Measurements from ENCODE around the gene AGAP1.

Gene AGAP1

DNA sequence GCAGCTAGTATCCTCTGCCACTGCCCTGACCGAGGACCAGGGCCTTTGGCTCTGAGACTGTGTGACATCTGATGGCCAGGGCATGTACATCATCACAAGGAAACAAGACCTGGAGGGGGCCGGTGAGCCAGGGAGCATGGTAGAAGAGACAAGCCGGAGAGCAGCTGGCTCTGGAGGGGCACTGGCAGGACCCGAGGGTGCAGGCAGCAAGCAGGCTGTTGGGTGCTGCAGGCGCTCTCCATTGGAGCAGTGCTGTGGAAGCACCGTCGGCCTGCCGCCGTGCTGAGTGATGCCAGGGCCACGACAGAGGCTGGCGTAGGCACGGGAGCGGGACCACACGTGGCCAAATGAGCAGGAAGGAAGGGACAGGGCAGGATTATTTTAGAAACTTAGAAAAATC is 339.1 kb downstream of the AGAP1 start:
- TF ChIP-seq POLR2AphosphoS5 (IDR thresholded peaks at IDR 0.05; ENCODE audit: low read depth, low read length) (no peak), TAF1 (IDR thresholded peaks at IDR 0.05; ENCODE audit: borderline replicate concordance, low read depth, low read length) (no peak), POLR2A (IDR thresholded peaks at IDR 0.05; ENCODE audit: low read depth, low read length) (no peak)
- DNase-seq (ENCODE audit: insufficient read length) (no peak), FAIRE-seq (no peak)

DNA sequence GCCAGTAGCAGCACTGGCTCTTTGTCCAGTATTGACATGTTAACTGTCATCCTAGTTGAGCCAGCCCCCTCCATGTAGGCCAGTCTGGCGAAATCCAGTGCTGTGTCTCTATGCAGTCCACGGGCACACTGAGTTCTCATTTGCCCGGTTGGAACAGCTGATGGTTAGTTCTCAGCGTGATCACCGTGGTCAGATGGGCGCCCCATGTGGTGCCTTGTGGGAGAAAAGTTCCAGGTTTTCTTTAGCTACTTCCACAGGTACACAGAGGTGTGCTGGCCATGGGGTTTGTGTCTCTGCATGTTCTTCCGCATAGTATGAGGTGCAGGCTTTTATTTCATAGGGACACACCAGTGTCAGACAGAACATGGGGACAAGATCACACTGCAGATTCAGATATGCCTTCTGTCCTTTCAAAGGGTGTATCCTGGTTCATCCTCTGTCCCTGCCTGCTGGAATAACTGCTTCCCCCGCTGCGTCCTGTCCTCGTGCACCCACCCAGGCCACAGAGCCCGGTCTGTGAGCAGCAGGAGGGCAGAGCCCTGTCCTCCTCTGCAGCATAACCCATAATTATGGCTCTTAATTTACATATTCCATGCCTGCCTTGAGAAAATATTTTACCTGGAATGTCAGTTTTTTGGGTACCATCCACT is 340.3 kb downstream of the AGAP1 start:
- DNase-seq (ENCODE audit: insufficient read length) (no peak), FAIRE-seq (no peak)
- no peak for TF ChIP-seq POLR2A (IDR thresholded peaks at IDR 0.05; ENCODE audit: low read depth, low read length)
- no peak for TF ChIP-seq POLR2AphosphoS5 (IDR thresholded peaks at IDR 0.05; ENCODE audit: low read depth, low read length)
- TF ChIP-seq TAF1 (IDR thresholded peaks at IDR 0.05; ENCODE audit: borderline replicate concordance, low read depth, low read length), result no peak

DNA sequence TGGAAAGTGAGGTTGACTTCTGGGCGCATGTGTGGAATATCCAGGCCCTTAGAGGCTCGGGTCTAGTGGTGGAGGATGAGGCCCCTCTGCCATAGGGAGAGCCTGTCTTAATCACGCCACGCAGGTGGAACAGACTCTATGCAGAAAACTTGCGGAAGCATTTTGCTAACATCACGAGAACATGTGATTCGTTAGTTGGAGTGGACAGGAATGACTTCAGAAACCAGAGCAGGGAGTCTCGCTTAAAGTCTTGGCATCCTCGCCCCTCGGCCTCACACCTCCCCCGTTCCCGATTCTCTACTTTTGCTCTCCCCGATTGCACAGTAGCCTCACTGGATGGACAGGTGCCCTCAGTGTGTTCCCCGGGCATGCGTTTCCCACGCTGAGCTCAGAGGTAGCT is 340.9 kb downstream of the AGAP1 start:
- DNase-seq (ENCODE audit: insufficient read length) (no peak), FAIRE-seq (no peak)
- no peak for TF ChIP-seq POLR2AphosphoS5 (IDR thresholded peaks at IDR 0.05; ENCODE audit: low read depth, low read length)
- TF ChIP-seq TAF1 (IDR thresholded peaks at IDR 0.05; ENCODE audit: borderline replicate concordance, low read depth, low read length), result no peak
- TF ChIP-seq POLR2A (IDR thresholded peaks at IDR 0.05; ENCODE audit: low read depth, low read length), result no peak

DNA sequence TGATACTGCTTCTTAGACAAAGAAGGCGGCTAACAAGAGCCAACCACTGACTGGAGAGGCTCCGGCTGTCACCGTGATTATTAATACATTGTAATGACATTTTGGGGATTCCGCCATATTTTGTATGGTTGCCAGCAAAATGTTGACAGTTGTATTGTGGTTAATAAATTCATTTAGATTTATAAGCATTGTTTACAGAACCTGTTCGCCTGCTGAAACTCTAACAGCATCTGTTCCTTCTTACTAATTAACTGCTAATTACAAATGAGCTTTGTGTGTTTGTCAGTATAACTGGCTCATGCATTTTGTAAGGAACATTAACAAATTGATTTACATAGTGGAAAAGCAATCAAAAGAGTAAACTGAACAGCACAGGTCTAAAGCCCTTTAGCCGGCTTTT is 342.0 kb downstream of the AGAP1 start:
- TF ChIP-seq POLR2AphosphoS5 (IDR thresholded peaks at IDR 0.05; ENCODE audit: low read depth, low read length) (no peak), POLR2A (IDR thresholded peaks at IDR 0.05; ENCODE audit: low read depth, low read length) (no peak)
- no peak for FAIRE-seq
- DNase-seq (ENCODE audit: insufficient read length), result no peak

DNA sequence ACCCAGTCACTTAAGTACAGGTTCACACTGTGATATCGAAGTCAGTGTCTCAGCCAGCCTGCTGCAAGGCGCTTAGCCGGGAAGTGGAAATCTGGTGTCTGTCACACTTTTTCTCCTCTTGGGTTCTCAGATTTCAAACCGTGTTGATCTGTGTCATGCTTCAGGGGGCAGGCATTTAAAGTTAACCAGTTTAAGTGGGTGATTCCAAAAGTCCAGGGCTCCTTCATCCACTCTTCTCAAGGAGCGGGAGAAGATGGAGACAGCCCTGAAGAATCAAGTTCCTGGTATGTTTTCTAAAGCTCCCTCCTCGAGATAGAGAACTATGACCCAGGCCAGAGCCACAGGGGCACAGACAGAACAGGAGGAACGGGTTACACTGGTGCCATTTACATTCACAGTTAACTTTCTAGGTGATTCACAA is 342.7 kb downstream of the AGAP1 start:
- no peak for TF ChIP-seq POLR2AphosphoS5 (IDR thresholded peaks at IDR 0.05; ENCODE audit: low read depth, low read length)
- TF ChIP-seq POLR2A (IDR thresholded peaks at IDR 0.05; ENCODE audit: low read depth, low read length), result no peak
- DNase-seq (ENCODE audit: insufficient read length) (no peak), FAIRE-seq (no peak)

DNA sequence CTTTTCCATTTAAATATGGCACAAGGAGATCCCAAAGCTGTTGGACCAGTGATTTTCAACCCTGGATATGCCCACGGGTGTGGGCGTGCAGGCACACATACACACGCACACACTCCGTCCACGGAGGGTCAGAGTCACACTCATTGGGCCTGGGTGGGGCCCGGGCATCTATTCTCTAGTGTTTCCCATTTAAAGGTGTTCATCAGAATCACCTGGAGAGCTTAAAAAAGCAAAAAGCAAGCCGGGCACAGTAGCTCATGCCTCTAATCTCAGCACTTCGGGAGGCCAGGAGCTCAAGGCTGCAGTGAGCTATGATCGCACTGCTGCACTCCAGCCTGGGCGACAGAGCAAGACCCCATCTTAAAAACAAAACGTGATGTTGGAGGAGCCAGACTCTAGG is 345.4 kb downstream of the AGAP1 start:
- no peak for FAIRE-seq
- no peak for DNase-seq (ENCODE audit: insufficient read length)

DNA sequence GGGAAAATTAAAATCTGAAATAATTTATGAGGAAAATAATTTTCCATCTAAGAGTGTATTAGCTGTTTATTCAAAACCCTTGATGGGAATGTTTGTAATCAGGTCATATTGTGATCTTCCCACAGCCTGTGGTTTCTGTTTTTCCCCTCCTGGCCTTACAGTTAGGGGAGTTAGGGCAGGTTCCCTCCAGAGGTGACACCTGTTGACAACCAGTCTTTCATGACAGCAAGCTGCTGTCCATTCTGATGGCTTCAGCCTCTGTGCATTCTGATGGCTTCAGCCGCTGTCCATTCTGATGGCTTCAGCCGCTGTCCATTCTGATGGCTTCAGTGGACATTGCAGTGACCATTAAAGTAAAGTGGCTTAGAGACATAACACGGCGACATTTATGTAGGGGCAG is 346.1 kb downstream of the AGAP1 start:
- FAIRE-seq (no peak), DNase-seq (ENCODE audit: insufficient read length) (no peak)
- TF ChIP-seq POLR2A (IDR thresholded peaks at IDR 0.05; ENCODE audit: low read depth, low read length), result no peak

More for the DNA sequence above, 345.4 kb downstream of the AGAP1 start:
- TF ChIP-seq POLR2AphosphoS5 (IDR thresholded peaks at IDR 0.05; ENCODE audit: low read depth, low read length), result no peak
- TF ChIP-seq TAF1 (IDR thresholded peaks at IDR 0.05; ENCODE audit: borderline replicate concordance, low read depth, low read length), result no peak
- TF ChIP-seq POLR2A (IDR thresholded peaks at IDR 0.05; ENCODE audit: low read depth, low read length), result no peak

DNA sequence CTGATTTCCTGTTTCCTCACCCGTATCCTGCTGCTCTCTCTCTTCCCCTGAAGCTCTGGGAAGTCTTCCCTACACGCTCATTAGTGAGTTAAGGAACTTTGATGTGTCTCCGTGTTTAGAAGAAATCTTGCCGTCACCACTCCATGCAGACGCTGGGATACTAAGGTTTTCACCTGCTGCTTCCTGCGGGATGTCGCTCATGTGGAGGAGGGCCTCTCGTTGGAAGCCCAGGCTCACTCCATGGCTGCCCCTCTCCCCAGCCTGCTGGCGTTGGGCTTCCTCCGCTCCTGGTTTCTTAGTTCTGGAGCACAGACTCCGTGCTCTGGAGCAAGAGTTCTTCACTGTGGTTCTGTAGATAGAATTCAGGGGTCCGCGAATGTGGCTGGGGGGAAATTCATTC is 348.0 kb downstream of the AGAP1 start:
- no peak for FAIRE-seq
- DNase-seq (ENCODE audit: insufficient read length), result no peak
- TF ChIP-seq POLR2A (IDR thresholded peaks at IDR 0.05; ENCODE audit: low read depth, low read length) (no peak), TAF1 (IDR thresholded peaks at IDR 0.05; ENCODE audit: borderline replicate concordance, low read depth, low read length) (no peak), POLR2AphosphoS5 (IDR thresholded peaks at IDR 0.05; ENCODE audit: low read depth, low read length) (no peak)

DNA sequence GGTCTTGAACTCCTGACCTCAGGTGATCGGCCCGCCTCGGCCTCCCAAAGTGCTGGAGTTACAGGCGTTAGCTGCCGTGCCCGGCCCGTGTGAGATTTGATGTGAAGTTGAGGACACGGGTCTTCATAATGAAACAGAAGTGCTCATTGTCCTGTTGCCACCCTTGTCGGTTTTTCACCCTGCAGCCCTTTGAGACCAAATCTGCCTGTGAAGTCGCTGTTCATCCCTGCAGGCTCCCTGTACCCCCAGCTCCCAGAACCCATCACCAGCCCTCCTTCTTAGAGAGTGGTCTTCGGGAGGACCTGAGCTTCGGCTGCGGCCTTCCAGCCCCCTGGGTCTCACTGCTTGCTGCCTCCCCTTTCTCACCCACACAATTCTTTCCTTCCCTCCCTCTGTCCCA is 349.1 kb downstream of the AGAP1 start:
- TF ChIP-seq TAF1 (IDR thresholded peaks at IDR 0.05; ENCODE audit: borderline replicate concordance, low read depth, low read length) (no peak), POLR2AphosphoS5 (IDR thresholded peaks at IDR 0.05; ENCODE audit: low read depth, low read length) (no peak), POLR2A (IDR thresholded peaks at IDR 0.05; ENCODE audit: low read depth, low read length) (no peak)
- DNase-seq (ENCODE audit: insufficient read length) (no peak), FAIRE-seq (no peak)

DNA sequence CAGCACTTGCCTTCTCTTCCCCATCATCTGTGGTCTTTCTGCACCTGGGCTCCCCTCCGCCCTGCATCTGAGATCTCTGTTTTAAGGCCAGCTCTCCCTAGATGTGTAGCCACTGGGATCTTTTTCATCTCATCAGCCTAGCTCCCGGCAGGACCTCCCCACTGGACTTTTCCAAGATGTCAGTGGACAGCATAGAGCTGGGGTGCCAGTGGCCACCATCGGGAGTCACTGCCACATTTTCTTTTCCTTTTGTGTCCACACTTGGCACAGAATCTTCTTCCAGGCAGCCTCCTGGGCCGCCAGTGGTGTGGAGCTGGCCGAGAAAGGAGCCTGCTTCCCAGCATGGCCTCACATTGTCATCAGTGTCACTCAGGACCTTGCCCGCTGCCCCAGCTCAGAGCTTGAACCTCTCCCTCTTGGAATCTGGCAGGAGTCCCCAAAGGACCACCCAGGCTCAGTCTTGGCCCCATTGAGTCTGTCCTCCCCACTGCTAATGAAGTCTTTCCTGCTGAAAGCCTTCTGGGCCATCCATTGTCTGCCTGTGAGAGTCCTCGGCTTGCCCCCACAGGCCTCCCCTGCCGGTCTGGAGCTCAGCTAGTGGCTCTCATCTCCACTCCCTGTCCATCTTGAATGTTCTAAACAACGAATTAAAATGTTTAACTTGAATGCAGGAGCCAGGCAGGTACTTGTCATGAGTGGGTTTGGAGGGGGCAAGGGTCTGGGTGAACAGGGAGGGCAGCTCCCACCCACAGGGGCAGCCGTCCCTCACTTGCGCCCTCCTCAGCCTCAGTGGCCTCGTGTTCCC is 349.9 kb downstream of the AGAP1 start:
- no peak for DNase-seq (ENCODE audit: insufficient read length)
- no peak for TF ChIP-seq POLR2A (IDR thresholded peaks at IDR 0.05; ENCODE audit: low read depth, low read length)
- no peak for TF ChIP-seq TAF1 (IDR thresholded peaks at IDR 0.05; ENCODE audit: borderline replicate concordance, low read depth, low read length)
- no peak for FAIRE-seq

DNA sequence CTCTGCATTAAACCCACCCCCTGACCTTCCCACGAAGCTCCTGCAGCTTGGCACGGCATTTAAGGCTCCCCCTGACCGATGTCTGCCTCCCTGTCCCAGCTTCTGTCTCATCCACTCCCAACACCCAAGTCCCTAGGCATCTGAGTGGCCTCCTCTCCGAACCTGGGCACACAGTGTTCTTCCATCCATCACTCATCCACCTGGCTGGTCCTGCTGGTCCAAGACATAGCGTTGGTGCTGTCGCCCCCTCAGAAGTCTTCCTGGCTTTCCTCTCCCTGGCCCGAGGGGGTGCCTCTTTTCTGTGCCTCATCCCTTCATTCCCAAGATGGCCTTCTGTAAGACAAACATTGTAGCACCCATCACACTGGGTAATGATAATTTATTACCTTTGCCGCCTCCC is 350.7 kb downstream of the AGAP1 start:
- no peak for TF ChIP-seq POLR2A (IDR thresholded peaks at IDR 0.05; ENCODE audit: low read depth, low read length)
- no peak for DNase-seq (ENCODE audit: insufficient read length)
- FAIRE-seq, result no peak

DNA sequence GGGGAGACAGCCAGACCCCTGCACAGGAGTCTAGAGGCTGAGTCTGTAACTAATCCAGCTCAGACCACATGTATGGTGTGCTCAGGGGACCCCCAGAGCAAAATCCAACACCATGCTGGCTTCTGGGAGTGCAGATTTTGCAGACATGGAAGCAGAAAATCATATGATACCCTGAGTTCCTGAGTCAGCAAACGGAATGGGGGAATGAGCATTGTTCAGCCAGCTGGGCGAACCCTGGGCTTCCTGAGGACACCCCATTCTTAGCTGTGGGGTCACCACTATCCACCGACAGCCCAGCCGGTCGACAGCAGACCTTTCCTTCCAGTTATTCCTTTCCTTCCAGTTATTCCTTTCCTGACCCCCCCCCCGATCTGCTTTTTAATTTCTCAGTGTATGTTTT is 351.4 kb downstream of the AGAP1 start:
- DNase-seq (ENCODE audit: insufficient read length) (no peak), FAIRE-seq (no peak)
- no peak for TF ChIP-seq POLR2AphosphoS5 (IDR thresholded peaks at IDR 0.05; ENCODE audit: low read depth, low read length)
- no peak for TF ChIP-seq TAF1 (IDR thresholded peaks at IDR 0.05; ENCODE audit: borderline replicate concordance, low read depth, low read length)
- no peak for TF ChIP-seq POLR2A (IDR thresholded peaks at IDR 0.05; ENCODE audit: low read depth, low read length)

Measured in GM12892 (cell line).